T-cell (primary cell): ENCODE measurements around the gene CD2BP2. TPM values are rescaled to one million over a fixed set of nuclear protein-coding genes. Genes with fewer than 3 reads are reported as not detected.

Experiments
- ATAC-seq, 4 experiments: fragments of 200-7000 bp in 3 of 4; fragments of 150-1000 bp in 1 of 4; cut with Tn5 transposase; replicated peaks in 1 of 4; 1 replicate in 3 of 4; 2 replicates in 1 of 4; pipeline ENCODE4 v1.10.0; 2021; ENCODE audit warnings: moderate library complexity in 3 of 4, mild to moderate bottlenecking in 2 of 4, moderate number of reproducible peaks in 1 of 4
- CTCF ChIA-PET, 2 donors: fragments of 300-600 bp; sonication (Branson Sonifier 250); formaldehyde crosslinking; loops; one replicate each; lab custom pipeline; 2022; ENCODE audit warnings: antibody characterized with exemption in 2 of 2; lab: Charles Lee
- POLR2A ChIA-PET, 2 donors: fragments of 300-600 bp; sonication (Branson Sonifier 250); formaldehyde crosslinking; loops; one replicate each; lab custom pipeline; 2022; ENCODE audit warnings: antibody characterized with exemption in 2 of 2; lab: Charles Lee
- DNase-seq, 35 experiments: peaks; one replicate each; pipeline versions ENCODE4 v3.0.0 to v3.0.0-alpha.2; 2013 to 2023
- H3K27ac ChIP-seq: one replicate; pipeline ENCODE4 v1.5.1; 2013; ENCODE audit warnings: low read length
- H3K27me3 ChIP-seq, 2 experiments: replicated peaks in 1 of 2; 1 replicate in 1 of 2; 2 replicates in 1 of 2; pipeline versions ENCODE4 v1.6.1 to v1.7.0; 2013; ENCODE audit warnings: low read length in 1 of 2, mixed read lengths in 1 of 2; ENCODE audit not compliant: control insufficient read depth in 2 of 2, insufficient read depth in 2 of 2; ENCODE audit errors: extremely low read depth in 1 of 2
- H3K36me3 ChIP-seq, 2 donors: 1 replicate in 1 of 2; 2 replicates in 1 of 2; pipeline versions ENCODE4 v1.6.1 to v1.7.0; 2013; ENCODE audit warnings: low read length in 1 of 2; ENCODE audit not compliant: control insufficient read depth in 2 of 2, insufficient read depth in 1 of 2; ENCODE audit errors: extremely low read depth in 1 of 2
- H3K4me1 ChIP-seq, 2 experiments: 1 replicate in 1 of 2; 2 replicates in 1 of 2; pipeline versions ENCODE4 v1.6.1 to v1.7.0; 2013; ENCODE audit warnings: low read length in 2 of 2, mixed read lengths in 1 of 2; ENCODE audit not compliant: insufficient read depth in 2 of 2, control insufficient read depth in 1 of 2; ENCODE audit errors: extremely low read depth in 1 of 2
- H3K4me3 ChIP-seq, 2 donors: 1 replicate in 1 of 2; 2 replicates in 1 of 2; pipeline versions ENCODE4 v1.5.1 to v1.7.0; 2013; ENCODE audit warnings: mild to moderate bottlenecking in 2 of 2, low read length in 1 of 2, moderate library complexity in 1 of 2; ENCODE audit not compliant: control insufficient read depth in 1 of 2; ENCODE audit errors: extremely low read depth in 1 of 2
- H3K9me3 ChIP-seq: 2 replicates; pipeline ENCODE4 v1.7.0; 2013
- H3K27ac Mint-ChIP-seq, 2 donors: one replicate each; pipeline ENCODE4 v1.8.0; 2020 to 2021; ENCODE audit warnings: mild to moderate bottlenecking in 2 of 2, mixed read lengths in 2 of 2
- H3K27me3 Mint-ChIP-seq, 2 donors: one replicate each; pipeline ENCODE4 v1.8.0; 2021 to 2022; ENCODE audit warnings: mixed read lengths in 2 of 2
- H3K36me3 Mint-ChIP-seq: one replicate; pipeline ENCODE4 v1.8.0; 2021; ENCODE audit warnings: mixed read lengths
- H3K4me1 Mint-ChIP-seq, 3 donors: one replicate each; pipeline ENCODE4 v1.8.0; 2020 to 2022; ENCODE audit warnings: mixed read lengths in 3 of 3, mild to moderate bottlenecking in 1 of 3
- H3K4me3 Mint-ChIP-seq, 3 donors: one replicate each; pipeline ENCODE4 v1.8.0; 2020 to 2022; ENCODE audit warnings: mild to moderate bottlenecking in 3 of 3, mixed read lengths in 3 of 3, moderate library complexity in 3 of 3
- H3K9me3 Mint-ChIP-seq, 3 donors: one replicate each; pipeline ENCODE4 v1.8.0; 2020 to 2022; ENCODE audit warnings: mixed read lengths in 3 of 3
- WGBS: methylation state at CpG from one replicate; pipeline ENCODE4 v1.1.5; 2013; ENCODE audit warnings: missing lambda C conversion rate; ENCODE audit not compliant: insufficient coverage; 5-methylcytosine and 5-hydroxymethylcytosine counted together
- total RNA-seq, 35 experiments: library from RNA in 6 of 35; stranded (reverse) in 6 of 35; fragments of 120-200 nt in 1 of 35; gene quantifications; one replicate each; pipeline versions ENCODE4 v1.2.1 to v1.2.4 and lab custom pipeline; 2013 to 2026

The CD2BP2 gene
- total RNA-seq, 5 donors from 2014 or later (not counting 1 experiment from before 2014, with no cell fraction given) = 38.9 to 80.3 (median 73.3) TPM

- H3K27ac ChIP-seq = peak overlapping the region; percentile 96
- ATAC-seq = no peak
- ChIA-PET POLR2A (interaction anchor here (0.6 to 1.4 kb wide), 3 partner anchors 12 to 27 kb away, joined by 4 to 6 read pairs (median 5); partner anchors contain the start of gene TBC1D10B (in 2 of the 2)), CTCF (interaction anchor here (0.7 to 1.4 kb wide), 3 partner anchors 26 to 682 kb away, joined by 4 to 9 read pairs (median 5); no protein-coding TSS in a partner anchor)
- no peaks in the 10 kb centered on the region for H3K9me3 ChIP-seq
- peaks cover 26 to 63% of the 10 kb centered on the region in 2 experiments for H3K4me1 ChIP-seq
- no peak for DNase-seq
- no peaks in the 10 kb centered on the region for H3K27me3 ChIP-seq
- peak overlapping the region; percentile 99 to 100 for H3K27ac Mint-ChIP-seq
- H3K4me3 Mint-ChIP-seq = peak overlapping the region; percentile 80 to 100 (median 99)
- H3K4me3 ChIP-seq = peak overlapping the region in 1 of 2 donors; percentile 72
- no peaks in the 10 kb centered on the region for H3K9me3 Mint-ChIP-seq
- 90% methylated on average over 2 of the region's 2 CpGs for WGBS
- peaks cover 5% of the 10 kb centered on the region for H3K36me3 Mint-ChIP-seq
- H3K4me1 Mint-ChIP-seq = peaks cover 50 to 56% (median 55%) of the 10 kb centered on the region in 3 donors
- no peaks in the 10 kb centered on the region for H3K27me3 Mint-ChIP-seq
- H3K36me3 ChIP-seq = peaks cover 0 to 15% of the 10 kb centered on the region in 2 donors
Observed at GRCh38 chr16:30383521-30383920, 28.4 kb upstream of the CD2BP2 start.

GRCh38 chr16:30382111-30382881 is 27.2 kb upstream of the CD2BP2 start, which contains the start of gene SEPTIN1:
Gene SEPTIN1, minus strand, starts transcription at chr16:30382561. Its CDS starts 19 bp downstream, at chr16:30382542.
- POLR2A ChIA-PET = interaction anchor here (0.5 to 1.4 kb wide), 3 partner anchors 11 to 277 kb away, joined by 4 to 6 read pairs (median 5); partner anchors contain the start of gene TBC1D10B (in 2 of the 2)
- WGBS = 0% methylated on average over 3 of the region's 12 CpGs
- Histone ChIP-seq H3K36me3 (peaks cover 0 to 15% of the 10 kb centered on the region in 2 donors), H3K9me3 (no peaks in the 10 kb centered on the region), H3K4me1 (peaks cover 26 to 74% of the 10 kb centered on the region in 2 experiments), H3K27ac (peak within 1 kb of the TSS; percentile 96), H3K27me3 (no peaks in the 10 kb centered on the region), H3K4me3 (peak within 1 kb of the TSS; percentile 72)
- H3K9me3 Mint-ChIP-seq = no peaks in the 10 kb centered on the region
- H3K4me1 Mint-ChIP-seq = peaks cover 63 to 65% (median 64%) of the 10 kb centered on the region in 3 donors
- DNase-seq = peak; percentile 59 to 85 (median 74)
- H3K36me3 Mint-ChIP-seq = peaks cover 8% of the 10 kb centered on the region
- peak; percentile 37 to 47 (median 46) for ATAC-seq
- CTCF ChIA-PET = interaction anchor here in 1 of 2 donors (0.6 to 3.0 kb wide), 10 partner anchors 10 to 681 kb away, joined by 3 to 21 read pairs (median 5); partner anchors contain the start of genes DCTPP1, TBC1D10B and ZNF771
- H3K27me3 Mint-ChIP-seq = no peaks in the 10 kb centered on the region
- peak within 1 kb of the TSS; percentile 99 to 100 for H3K27ac Mint-ChIP-seq
- peak within 1 kb of the TSS; percentile 80 to 100 (median 99) for H3K4me3 Mint-ChIP-seq

DNA sequence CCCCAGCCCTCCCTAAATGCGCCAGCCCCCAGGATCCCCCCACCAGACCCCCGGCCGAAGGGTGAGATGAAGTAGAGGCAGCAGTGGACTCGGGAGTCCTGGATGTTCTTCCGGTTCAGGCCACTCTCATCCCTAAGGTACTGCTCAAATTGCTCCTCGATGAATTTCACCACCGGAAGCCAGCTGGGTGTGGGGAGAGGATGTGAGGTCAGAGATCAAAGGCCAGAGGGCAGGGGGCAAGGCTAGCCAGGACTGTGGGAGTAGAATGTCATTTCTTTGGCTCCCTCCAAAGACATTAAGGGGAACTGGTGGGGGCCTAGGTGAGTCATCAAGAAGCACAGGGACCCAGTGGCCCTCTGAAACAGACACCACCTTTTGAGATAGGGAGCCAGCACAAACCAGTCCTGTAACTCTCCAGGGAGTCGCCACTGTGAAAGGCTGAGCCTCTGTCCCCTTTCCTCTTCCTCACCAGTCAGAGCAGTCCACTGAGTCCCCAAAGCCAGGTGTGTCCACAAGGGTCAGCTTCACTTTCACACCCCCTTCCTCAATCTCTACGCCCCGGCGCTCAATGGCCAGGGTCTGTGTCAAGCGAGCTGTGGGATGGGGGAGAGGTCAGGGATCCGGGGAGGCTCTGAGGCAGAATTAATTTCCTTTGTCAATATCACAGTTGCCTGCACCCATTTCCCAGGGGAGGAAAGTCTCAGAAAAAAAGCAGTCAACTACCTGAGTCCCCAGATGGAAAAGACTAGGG is 26.4 kb upstream of the CD2BP2 start:
- peak in 3 of 35 experiments; percentile 34 to 46 (median 39) for DNase-seq
- peak overlapping the region; percentile 80 to 100 (median 99) for H3K4me3 Mint-ChIP-seq
- ATAC-seq = no peak
- CTCF ChIA-PET = interaction anchor here in 1 of 2 donors (1.3 to 3.0 kb wide), 3 partner anchors 10 to 238 kb away, joined by 5 to 21 read pairs (median 6); partner anchors contain the start of genes DCTPP1 and TBC1D10B
- H3K9me3 Mint-ChIP-seq = no peaks in the 10 kb centered on the region
- Histone ChIP-seq H3K27me3 (no peaks in the 10 kb centered on the region), H3K27ac (peak overlapping the region; percentile 96), H3K36me3 (peaks cover 0 to 15% of the 10 kb centered on the region in 2 donors), H3K9me3 (no peaks in the 10 kb centered on the region), H3K4me3 (peak overlapping the region; percentile 72), H3K4me1 (peaks cover 28 to 82% of the 10 kb centered on the region in 2 experiments)
- peaks cover 67 to 72% (median 72%) of the 10 kb centered on the region in 3 donors for H3K4me1 Mint-ChIP-seq
- peaks cover 8% of the 10 kb centered on the region for H3K36me3 Mint-ChIP-seq
- peak overlapping the region; percentile 99 to 100 for H3K27ac Mint-ChIP-seq
- no peaks in the 10 kb centered on the region for H3K27me3 Mint-ChIP-seq
- POLR2A ChIA-PET = no interaction called here
- WGBS = 0% methylated on average over 1 of the region's 13 CpGs

- Histone ChIP-seq H3K9me3 (no peaks in the 10 kb centered on the region), H3K27me3 (no peaks in the 10 kb centered on the region), H3K4me1 (peaks cover 28 to 87% of the 10 kb centered on the region in 2 experiments), H3K4me3 (no peak overlapping the region), H3K36me3 (peaks cover 0 to 19% of the 10 kb centered on the region in 2 donors), H3K27ac (peak overlapping the region; percentile 96)
- DNase-seq (no peak), ATAC-seq (no peak)
- peaks cover 67 to 74% (median 74%) of the 10 kb centered on the region in 3 donors for H3K4me1 Mint-ChIP-seq
- 62% methylated on average over 4 of the region's 6 CpGs for WGBS
- H3K27me3 Mint-ChIP-seq = no peaks in the 10 kb centered on the region
- H3K36me3 Mint-ChIP-seq = peaks cover 8% of the 10 kb centered on the region
- POLR2A ChIA-PET = interaction anchor here in 1 of 2 donors (0.6 kb wide), 1 partner anchor 27 kb away, joined by 3 read pairs; no protein-coding TSS in a partner anchor
- peak overlapping the region; percentile 99 to 100 for H3K27ac Mint-ChIP-seq
- H3K9me3 Mint-ChIP-seq = no peaks in the 10 kb centered on the region
- CTCF ChIA-PET = interaction anchor here in 1 of 2 donors (3.0 kb wide), 1 partner anchor 10 kb away, joined by 21 read pairs; the partner anchor contains the start of gene TBC1D10B
- H3K4me3 Mint-ChIP-seq = peak overlapping the region; percentile 80 to 100 (median 99)
Observed at GRCh38 chr16:30380803-30381208, 25.7 kb upstream of the CD2BP2 start.

GRCh38 chr16:30380072-30380802 is 25.1 kb upstream of the CD2BP2 start:
- Mint-ChIP-seq H3K27ac (peak overlapping the region; percentile 99 to 100), H3K27me3 (no peaks in the 10 kb centered on the region), H3K36me3 (peaks cover 8% of the 10 kb centered on the region), H3K4me3 (peak overlapping the region; percentile 80 to 100 (median 99)), H3K4me1 (peaks cover 67 to 72% (median 71%) of the 10 kb centered on the region in 3 donors), H3K9me3 (no peaks in the 10 kb centered on the region)
- H3K27ac ChIP-seq = peak overlapping the region; percentile 96
- WGBS = 81% methylated on average over 3 of the region's 4 CpGs
- H3K4me1 ChIP-seq = peaks cover 28 to 87% of the 10 kb centered on the region in 2 experiments
- DNase-seq (no peak), ATAC-seq (no peak)
- H3K4me3 ChIP-seq = no peak overlapping the region
- H3K27me3 ChIP-seq = no peaks in the 10 kb centered on the region
- no peaks in the 10 kb centered on the region for H3K9me3 ChIP-seq
- CTCF ChIA-PET = interaction anchor here in 1 of 2 donors (0.7 to 3.0 kb wide), 2 partner anchors 9 to 317 kb away, joined by 3 to 21 read pairs; partner anchors contain the start of gene TBC1D10B
- POLR2A ChIA-PET = interaction anchor here in 1 of 2 donors (0.5 to 0.6 kb wide), 2 partner anchors 26 to 382 kb away, joined by 3 to 5 read pairs; no protein-coding TSS in a partner anchor
- H3K36me3 ChIP-seq = peaks cover 0 to 19% of the 10 kb centered on the region in 2 donors
